MM.1S (cell line): Measurements from ENCODE around the gene IPO11.

ENCODE experiments used
- DNase-seq: peaks from one replicate; pipeline ENCODE4 v3.0.0-alpha.2; 2015
- H2AFZ ChIP-seq: fragments of 300-600 bp; sonication (generic); 2 replicates; pipeline ENCODE4 v1.6.0; 2016; ENCODE audit warnings: antibody characterized with exemption, low read length
- H3F3A ChIP-seq: fragments of 300-600 bp; sonication (generic); 2 replicates; pipeline ENCODE4 v1.6.1; 2016; ENCODE audit warnings: mild to moderate bottlenecking, antibody characterized with exemption, low read length, moderate library complexity, mixed read lengths; ENCODE audit not compliant: insufficient read depth
- H3K27ac ChIP-seq: fragments of 300-600 bp; sonication (generic); 2 replicates; pipeline ENCODE4 v1.5.1; 2016; ENCODE audit warnings: mild to moderate bottlenecking, low read length
- H3K27me3 ChIP-seq: fragments of 300-600 bp; sonication (generic); replicated peaks from 2 replicates; pipeline ENCODE4 v1.6.0; 2016; ENCODE audit warnings: low read length; ENCODE audit not compliant: insufficient read depth
- H3K36me3 ChIP-seq: fragments of 300-600 bp; sonication (generic); replicated peaks from 2 replicates; pipeline ENCODE4 v1.6.1; 2016; ENCODE audit warnings: mild to moderate bottlenecking, low read length, mixed read lengths; ENCODE audit not compliant: insufficient read depth
- H3K4me1 ChIP-seq: fragments of 300-600 bp; sonication (generic); 2 replicates; pipeline ENCODE4 v1.6.1; 2016; ENCODE audit warnings: low read length, mixed read lengths
- H3K4me2 ChIP-seq: fragments of 300-600 bp; sonication (generic); 2 replicates; pipeline ENCODE4 v1.6.0; 2016; ENCODE audit warnings: low read depth, low read length
- H3K4me3 ChIP-seq: fragments of 300-600 bp; sonication (generic); 2 replicates; pipeline ENCODE4 v1.5.1; 2016; ENCODE audit warnings: low read length, mixed read lengths
- H3K79me2 ChIP-seq: fragments of 300-600 bp; sonication (generic); 2 replicates; pipeline ENCODE4 v1.6.1; 2016; ENCODE audit warnings: mixed run types, low read length, mixed read lengths
- H3K9ac ChIP-seq: fragments of 300-600 bp; sonication (generic); 2 replicates; pipeline ENCODE4 v1.6.1; 2016; ENCODE audit warnings: low read length, mixed read lengths
- H3K9me2 ChIP-seq: fragments of 300-600 bp; sonication (generic); replicated peaks from 2 replicates; pipeline ENCODE4 v1.6.1; 2016; ENCODE audit warnings: mild to moderate bottlenecking, low read length, mixed read lengths; ENCODE audit not compliant: insufficient read depth
- H3K9me3 ChIP-seq: fragments of 300-600 bp; sonication (generic); replicated peaks from 2 replicates; pipeline ENCODE4 v1.6.1; 2016; ENCODE audit warnings: mild to moderate bottlenecking, low read length, mixed read lengths; ENCODE audit not compliant: insufficient read depth
- H4K20me1 ChIP-seq: fragments of 300-600 bp; sonication (generic); 2 replicates; pipeline ENCODE4 v1.6.1; 2016; ENCODE audit warnings: mild to moderate bottlenecking, low read length, moderate library complexity, mixed read lengths; ENCODE audit not compliant: insufficient read depth
- EZH2 ChIP-seq: fragments of 300-600 bp; sonication (generic); optimal IDR thresholded peaks from 2 replicates; pipeline ENCODE3; 2017; ENCODE audit warnings: low read depth, mild to moderate bottlenecking, antibody characterized with exemption, low read length, mixed read lengths
- EZH2phosphoT487 ChIP-seq: fragments of 300-600 bp; sonication (generic); IDR thresholded peaks from 2 replicates; pipeline ENCODE4 v1.6.1; 2018; ENCODE audit warnings: antibody characterized with exemption, low read length
- TF ChIP-seq, protein P1 (sequence below): fragments of 300-600 bp; sonication (generic); IDR thresholded peaks from 2 replicates; pipeline ENCODE4 v1.5.1; 2016; ENCODE audit warnings: antibody characterized with exemption, low read length, mixed read lengths

IPO11 gene

GRCh38 chr5:62547945-62548630 lies 135.5 kb downstream of the IPO11 start:
- H4K20me1 ChIP-seq, result no peaks in the 10 kb centered on the region
- no peaks in the 10 kb centered on the region for H3K9me3 ChIP-seq
- no peak overlapping the region for H3K4me3 ChIP-seq
- no peak overlapping the region for H3K4me2 ChIP-seq
- no peaks in the 10 kb centered on the region for H3K79me2 ChIP-seq
- no peak overlapping the region for H2AFZ ChIP-seq
- DNase-seq, result no peak
- H3K27me3 ChIP-seq, result no peaks in the 10 kb centered on the region
- H3K27ac ChIP-seq, result no peak overlapping the region
- H3F3A ChIP-seq, result no peaks in the 10 kb centered on the region
- H3K36me3 ChIP-seq, result no peaks in the 10 kb centered on the region
- no peak overlapping the region for H3K9ac ChIP-seq
- no peaks in the 10 kb centered on the region for H3K9me2 ChIP-seq
- TF ChIP-seq EZH2phosphoT487 (no peak), EZH2 (no peak)
- TF ChIP-seq, protein P1, sequence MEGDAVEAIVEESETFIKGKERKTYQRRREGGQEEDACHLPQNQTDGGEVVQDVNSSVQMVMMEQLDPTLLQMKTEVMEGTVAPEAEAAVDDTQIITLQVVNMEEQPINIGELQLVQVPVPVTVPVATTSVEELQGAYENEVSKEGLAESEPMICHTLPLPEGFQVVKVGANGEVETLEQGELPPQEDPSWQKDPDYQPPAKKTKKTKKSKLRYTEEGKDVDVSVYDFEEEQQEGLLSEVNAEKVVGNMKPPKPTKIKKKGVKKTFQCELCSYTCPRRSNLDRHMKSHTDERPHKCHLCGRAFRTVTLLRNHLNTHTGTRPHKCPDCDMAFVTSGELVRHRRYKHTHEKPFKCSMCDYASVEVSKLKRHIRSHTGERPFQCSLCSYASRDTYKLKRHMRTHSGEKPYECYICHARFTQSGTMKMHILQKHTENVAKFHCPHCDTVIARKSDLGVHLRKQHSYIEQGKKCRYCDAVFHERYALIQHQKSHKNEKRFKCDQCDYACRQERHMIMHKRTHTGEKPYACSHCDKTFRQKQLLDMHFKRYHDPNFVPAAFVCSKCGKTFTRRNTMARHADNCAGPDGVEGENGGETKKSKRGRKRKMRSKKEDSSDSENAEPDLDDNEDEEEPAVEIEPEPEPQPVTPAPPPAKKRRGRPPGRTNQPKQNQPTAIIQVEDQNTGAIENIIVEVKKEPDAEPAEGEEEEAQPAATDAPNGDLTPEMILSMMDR, result no peak
- no peaks in the 10 kb centered on the region for H3K4me1 ChIP-seq

- H3K9me3 ChIP-seq, result no peaks in the 10 kb centered on the region
- H3K4me1 ChIP-seq, result no peaks in the 10 kb centered on the region
- DNase-seq, result no peak
- H3K79me2 ChIP-seq, result no peaks in the 10 kb centered on the region; the same call in 1 of the 2 replicates
- H3K4me2 ChIP-seq, result no peak overlapping the region
- H3K27ac ChIP-seq, result no peak overlapping the region
- no peaks in the 10 kb centered on the region for H3K36me3 ChIP-seq
- no peaks in the 10 kb centered on the region for H3K9me2 ChIP-seq
- no peak overlapping the region for H3K4me3 ChIP-seq
- no peak overlapping the region for H2AFZ ChIP-seq
- TF ChIP-seq, protein P1, result no peak
- TF ChIP-seq EZH2 (no peak), EZH2phosphoT487 (no peak)
- H3K27me3 ChIP-seq, result no peaks in the 10 kb centered on the region
- no peaks in the 10 kb centered on the region for H3F3A ChIP-seq
- H3K9ac ChIP-seq, result no peak overlapping the region
- no peaks in the 10 kb centered on the region for H4K20me1 ChIP-seq
Observed at GRCh38 chr5:62550103-62550502, 137.5 kb downstream of the IPO11 start.

GRCh38 chr5:62555930-62556329 lies 143.4 kb downstream of the IPO11 start:
- Histone ChIP-seq H2AFZ (no peak overlapping the region), H3K4me3 (no peak overlapping the region), H3K27ac (no peak overlapping the region), H3K9me2 (no peaks in the 10 kb centered on the region), H3K9me3 (no peaks in the 10 kb centered on the region), H3K4me2 (no peak overlapping the region), H3K27me3 (no peaks in the 10 kb centered on the region), H3K36me3 (no peaks in the 10 kb centered on the region; the same call in 1 of the 2 replicates), H3K4me1 (no peaks in the 10 kb centered on the region), H3K9ac (no peak overlapping the region), H3F3A (no peaks in the 10 kb centered on the region), H4K20me1 (no peaks in the 10 kb centered on the region), H3K79me2 (no peaks in the 10 kb centered on the region; the same call in 1 of the 2 replicates)
- TF ChIP-seq EZH2 (no peak), EZH2phosphoT487 (no peak)
- TF ChIP-seq, protein P1, result no peak
- DNase-seq, result no peak
